ENCODE data around the gene SLC35F4. TPM values are rescaled to one million over a fixed set of nuclear protein-coding genes. Genes with fewer than 3 reads are reported as not detected.

The SLC35F4 gene
- total RNA-seq, 1 experiment from 2014 or later, result not detected

GRCh38 chr14:57732463-57733285 lies 133.2 kb downstream of the SLC35F4 start:
- Histone ChIP-seq H3K23me2 (ENCODE audit: insufficient read length, low read depth, low read length, poor library complexity, severe bottlenecking) (no peaks in the 10 kb centered on the region), H2BK15ac (ENCODE audit: low read depth, low read length) (no peak overlapping the region), H3K9ac (ENCODE audit: extremely low read depth, insufficient read length, low read length) (no peak overlapping the region), H2BK20ac (ENCODE audit: low read depth, low read length, poor library complexity, severe bottlenecking) (no peak overlapping the region), H3K4me2 (ENCODE audit: insufficient read depth, insufficient read length, low read length) (no peak overlapping the region), H2AFZ (ENCODE audit: low read length) (no peak overlapping the region), H3K27ac (ENCODE audit: insufficient read length, low read depth, low read length) (no peak overlapping the region), H3K14ac (ENCODE audit: insufficient read depth, low read length) (no peak overlapping the region), H3K18ac (ENCODE audit: insufficient read length, low read depth, low read length) (no peak overlapping the region), H3K4ac (ENCODE audit: low read depth, low read length) (no peak overlapping the region), H4K8ac (replicated peaks; ENCODE audit: insufficient read length, low read depth, low read length) (no peak overlapping the region), H3K79me2 (ENCODE audit: insufficient read depth, low read length) (no peaks in the 10 kb centered on the region), H3K23ac (ENCODE audit: insufficient read length, low read depth, low read length) (no peak overlapping the region), H4K91ac (ENCODE audit: insufficient read length, low read depth, low read length) (no peak overlapping the region), H2BK5ac (ENCODE audit: insufficient read length, low read length) (no peak overlapping the region), H3K56ac (ENCODE audit: insufficient read length, low read depth, low read length) (no peak overlapping the region), H3K79me1 (ENCODE audit: insufficient read depth, low read depth, low read length, poor library complexity, severe bottlenecking) (no peaks in the 10 kb centered on the region), H3K27me3 (ENCODE audit: insufficient read depth, low read length) (no peaks in the 10 kb centered on the region), H3K9me3 (ENCODE audit: control insufficient read depth, low read depth, low read length) (no peaks in the 10 kb centered on the region), H2BK120ac (ENCODE audit: low read depth, low read length, poor library complexity, severe bottlenecking) (no peak overlapping the region), H3K4me1 (ENCODE audit: insufficient read depth, low read length) (peaks cover 10% of the 10 kb centered on the region), H2AK5ac (ENCODE audit: insufficient read length, low read length) (no peak overlapping the region), H3T11ph (ENCODE audit: low read length) (no peak overlapping the region), H4K20me1 (ENCODE audit: control insufficient read depth, insufficient read depth, insufficient read length) (no peaks in the 10 kb centered on the region), H4K5ac (ENCODE audit: insufficient read length, low read depth, low read length) (no peak overlapping the region), H2BK12ac (ENCODE audit: insufficient read length, low read depth, low read length) (no peak overlapping the region)
- WGBS (ENCODE audit: extremely low coverage, insufficient read length, low lambda C conversion rate), result no CpG with 5 or more reads among the region's 3 CpGs
- peaks cover 0 to under 1% (median under 1%) of the 10 kb centered on the region in 3 experiments; a peak in 2 of 7 replicates for H3K36me3 Mint-ChIP-seq (ENCODE audit: insufficient read depth in 1 of 3, low read depth in 3 of 3)
- no peak for TF ChIP-seq CTCF (conservative IDR thresholded peaks at IDR 0.05)
- H3K4me1 Mint-ChIP-seq, result peaks cover 26 to 30% of the 10 kb centered on the region in 2 experiments
- no peak overlapping the region for H3K4me3 Mint-ChIP-seq
- H3K9me3 Mint-ChIP-seq, result no peaks in the 10 kb centered on the region
- no peaks in the 10 kb centered on the region for H3K27me3 Mint-ChIP-seq (ENCODE audit: low read depth)
- H3K27ac Mint-ChIP-seq, result no peak overlapping the region
- DNase-seq, result no peak
